DMS153 treated with DMSO at 0.1 percent for 48 hours (cell line): ENCODE results near the gene ZHX3.
"Not testable (repeated sequence)": the region's sequence is repeated elsewhere in the genome, so short reads cannot be mapped to it uniquely, and the experiment has no call there.

Source experiments
- DNase-seq: peaks from one replicate; lab custom pipeline; 2025; ENCODE audit not compliant: unreplicated experiment; lab: John Stamatoyannopoulos, UW

Gene ZHX3

DNA sequence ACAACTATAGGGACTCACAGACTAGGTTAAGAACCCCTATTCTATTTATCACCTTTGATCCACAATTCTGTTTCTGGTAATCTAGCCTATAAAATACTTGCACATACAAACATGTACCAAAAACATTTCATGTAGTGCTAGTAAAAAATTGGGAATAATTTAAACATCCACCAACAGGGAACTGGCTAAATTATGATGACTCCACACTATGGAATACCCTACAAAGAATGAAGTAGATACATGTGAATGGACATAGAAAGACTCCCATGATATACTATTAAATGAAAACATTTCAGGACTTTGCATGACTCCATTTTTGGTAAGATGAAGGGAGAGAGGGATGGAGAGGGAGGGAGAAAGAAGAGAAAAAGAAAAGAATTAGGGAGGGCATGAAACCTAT is 58.2 kb downstream of the ZHX3 start:
- no peak for DNase-seq

DNA sequence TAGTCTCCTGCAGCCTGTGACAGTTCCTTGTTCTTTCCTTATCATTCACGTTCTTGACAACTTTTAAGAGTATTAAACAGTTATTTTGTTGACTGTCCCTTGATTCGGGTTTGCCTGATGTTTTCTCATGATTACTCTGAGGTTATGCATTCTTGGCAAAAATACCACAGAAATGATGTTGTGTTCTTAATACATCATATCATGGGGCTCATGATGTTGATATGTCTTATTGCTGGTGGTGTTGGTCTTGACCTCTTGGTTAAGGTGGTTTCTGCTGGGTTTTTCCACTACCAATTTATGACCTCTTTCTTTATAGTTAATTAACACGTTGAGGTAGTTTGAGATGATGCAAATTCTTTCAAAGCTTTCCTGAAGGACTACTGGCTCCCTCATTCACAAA is 59.1 kb downstream of the ZHX3 start:
- no peak for DNase-seq

DNA sequence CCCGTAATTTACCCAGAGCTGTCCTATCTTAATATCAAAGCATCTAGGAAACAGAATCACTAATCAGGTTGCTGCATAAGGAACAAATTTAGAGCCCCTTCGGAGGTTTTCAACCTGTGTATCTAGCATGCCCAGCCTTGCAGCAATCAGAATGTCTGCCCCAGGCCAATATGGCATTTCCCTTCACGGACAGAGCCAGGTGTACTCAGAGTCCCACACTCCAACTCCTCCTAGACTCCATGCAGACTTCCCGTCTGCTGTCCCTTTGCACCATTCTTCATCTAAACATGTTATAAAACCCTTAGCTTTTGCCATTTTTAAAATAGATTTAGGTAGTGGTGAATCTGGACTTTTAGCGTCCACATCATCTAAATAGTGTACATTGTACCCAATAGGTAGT is 61.0 kb downstream of the ZHX3 start:
- DNase-seq, result no peak

DNA sequence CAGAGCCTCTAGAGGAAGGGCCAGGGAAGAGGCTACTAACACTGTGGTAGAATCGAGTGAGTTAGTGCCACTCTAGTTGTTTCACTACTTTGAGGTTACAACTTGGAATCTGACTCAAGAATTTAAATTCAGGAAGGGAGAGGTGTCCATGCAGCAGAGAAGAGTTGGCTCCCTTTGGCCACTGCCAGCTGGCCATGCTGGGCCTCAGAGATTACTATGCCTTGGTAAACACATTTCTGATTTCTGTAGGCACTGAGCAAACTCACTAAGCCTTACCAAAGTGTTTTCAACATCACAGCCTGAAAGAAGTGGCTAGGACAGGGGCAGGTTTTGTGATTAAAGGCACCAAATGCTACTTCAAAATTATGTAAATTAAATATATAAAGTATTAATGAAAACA is 61.9 kb downstream of the ZHX3 start:
- DNase-seq, result no peak

DNA sequence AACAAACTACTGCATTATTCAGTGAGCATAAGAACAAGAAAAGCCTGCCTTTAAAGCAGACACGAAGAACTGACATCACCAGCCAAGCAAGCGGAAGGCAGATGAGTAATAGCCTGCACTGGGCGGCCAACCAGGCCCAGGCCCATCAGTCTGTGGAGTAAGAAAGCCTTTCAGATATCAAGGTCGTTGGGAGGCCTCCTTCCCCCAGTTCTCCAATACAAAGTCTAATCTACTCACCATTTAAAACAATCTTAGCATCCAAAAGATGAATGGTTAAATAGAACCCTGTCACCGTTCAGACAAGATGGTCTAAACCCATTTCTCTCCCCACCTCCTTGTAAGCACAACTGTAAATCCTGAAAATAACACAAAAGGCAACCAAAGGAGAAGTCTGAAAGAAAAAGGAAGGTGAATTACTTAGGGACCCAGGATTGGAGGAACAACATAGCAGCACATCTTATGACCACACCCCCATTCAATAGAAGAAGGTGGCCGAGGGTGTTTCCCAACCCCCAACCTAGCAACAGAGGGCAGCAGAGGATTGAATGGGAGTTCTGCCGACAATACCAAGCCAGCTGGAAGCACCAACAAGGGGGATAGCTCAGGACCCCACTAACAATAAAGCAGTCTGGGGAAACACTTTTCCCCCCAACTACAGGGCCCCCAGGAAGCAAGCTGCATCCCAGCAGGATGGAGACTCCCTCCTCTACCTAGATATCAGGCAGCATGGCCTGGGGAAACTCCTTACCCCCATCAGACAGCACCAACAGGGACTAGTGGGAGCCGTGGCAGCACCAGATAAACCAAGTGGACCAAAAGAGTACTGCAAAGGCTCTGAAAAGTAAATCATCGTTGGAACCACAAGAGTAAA is 67.9 kb downstream of the ZHX3 start:
- no peak for DNase-seq

DNA sequence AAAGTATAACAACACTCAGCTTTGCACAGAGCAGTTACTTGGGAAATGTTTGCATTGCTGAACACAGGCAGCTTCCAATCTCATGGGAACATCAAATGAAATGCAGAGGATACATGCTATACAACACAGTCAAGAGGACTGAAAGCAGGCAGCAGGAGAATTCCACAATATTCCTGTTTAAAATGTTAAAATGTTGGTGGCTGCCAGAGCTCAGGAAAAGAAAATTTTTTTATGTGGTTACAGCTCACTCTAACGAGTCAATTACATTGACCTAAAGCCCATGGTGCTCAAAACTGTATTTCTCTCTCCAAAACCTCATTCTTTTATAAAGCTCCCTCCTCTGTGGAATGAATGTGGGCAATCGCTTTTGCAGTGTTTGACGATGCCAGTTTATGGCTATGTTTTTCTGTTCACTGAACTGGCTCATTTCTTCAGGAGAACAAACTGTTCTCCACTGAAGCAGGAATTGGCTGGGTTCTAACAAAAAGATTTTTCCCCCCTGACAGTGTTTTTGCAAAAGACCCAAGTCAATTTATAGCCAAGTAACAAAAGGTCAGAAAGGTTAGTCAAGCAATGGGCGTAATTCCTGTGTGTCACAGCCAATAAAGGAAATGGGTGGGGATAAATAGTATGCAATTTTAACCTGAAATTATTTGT is 69.0 kb downstream of the ZHX3 start:
- DNase-seq, result no peak

DNA sequence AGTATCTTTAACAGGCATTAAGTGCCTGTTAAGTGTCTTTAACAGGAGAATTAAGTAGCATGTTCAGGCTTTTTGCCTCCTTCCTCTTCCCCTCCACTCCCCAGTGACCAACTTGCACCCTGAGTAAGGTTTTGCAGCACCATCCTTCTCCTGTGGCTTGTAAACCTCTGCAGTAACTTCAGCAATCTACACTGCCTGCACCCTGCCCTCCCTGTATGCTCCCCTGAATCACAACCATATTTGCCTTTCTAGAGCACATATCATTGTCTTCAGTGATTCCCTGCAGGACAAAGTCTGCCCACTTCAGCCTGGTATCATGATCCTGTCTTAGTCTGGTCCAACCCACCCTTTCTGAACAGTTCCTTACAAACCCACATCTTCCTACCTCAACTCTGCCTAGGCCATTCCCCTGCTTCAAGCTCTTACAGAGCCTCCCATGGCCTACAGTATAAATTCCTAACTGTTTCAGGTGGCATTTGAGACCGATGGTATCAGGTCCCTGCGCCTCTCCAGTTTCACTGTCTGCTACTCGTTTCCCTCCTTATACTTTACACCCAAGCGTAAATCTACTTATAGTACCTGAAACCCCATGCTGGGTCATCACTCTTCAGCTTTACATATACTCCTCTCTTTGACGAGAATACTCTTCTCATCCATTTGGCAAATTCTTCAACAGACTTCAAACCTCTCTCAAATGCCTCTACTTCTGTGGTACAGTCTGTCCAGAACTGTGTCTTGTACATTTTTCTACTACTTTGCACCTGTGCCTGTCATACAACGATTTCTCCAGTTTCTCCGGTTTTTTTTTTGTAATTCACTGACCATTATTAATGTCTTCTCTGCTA is 69.8 kb downstream of the ZHX3 start:
- DNase-seq, result no peak

DNA sequence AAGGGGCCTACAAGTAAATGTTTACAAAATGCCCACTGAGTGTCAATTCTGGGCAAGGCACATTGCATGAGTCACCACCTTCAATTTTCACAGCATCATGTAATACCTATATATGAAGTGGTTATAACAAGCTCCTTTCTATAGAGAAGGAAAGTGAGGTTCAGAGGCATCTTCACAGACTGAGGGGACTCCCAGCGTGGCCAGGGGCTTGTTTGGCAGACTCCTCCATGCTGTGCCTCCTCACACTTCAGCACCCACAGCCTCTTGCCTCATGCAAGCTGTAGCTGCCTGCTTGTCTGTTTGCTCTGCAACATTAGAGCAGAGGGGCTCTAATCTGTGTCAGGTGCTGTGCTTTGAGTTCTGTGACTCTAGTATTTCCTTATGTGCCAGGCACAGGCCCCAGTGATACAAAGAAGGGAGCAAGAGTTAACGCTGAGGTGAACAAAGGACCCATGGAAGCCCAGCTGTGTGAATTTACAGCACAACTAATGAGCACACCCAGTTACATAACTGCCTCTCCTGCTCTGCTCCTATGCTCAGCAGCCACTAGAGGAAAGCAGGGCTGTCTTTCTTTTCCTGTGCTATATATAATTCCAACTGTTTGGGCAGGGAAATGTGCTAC is 72.3 kb downstream of the ZHX3 start:
- no peak for DNase-seq

DNA sequence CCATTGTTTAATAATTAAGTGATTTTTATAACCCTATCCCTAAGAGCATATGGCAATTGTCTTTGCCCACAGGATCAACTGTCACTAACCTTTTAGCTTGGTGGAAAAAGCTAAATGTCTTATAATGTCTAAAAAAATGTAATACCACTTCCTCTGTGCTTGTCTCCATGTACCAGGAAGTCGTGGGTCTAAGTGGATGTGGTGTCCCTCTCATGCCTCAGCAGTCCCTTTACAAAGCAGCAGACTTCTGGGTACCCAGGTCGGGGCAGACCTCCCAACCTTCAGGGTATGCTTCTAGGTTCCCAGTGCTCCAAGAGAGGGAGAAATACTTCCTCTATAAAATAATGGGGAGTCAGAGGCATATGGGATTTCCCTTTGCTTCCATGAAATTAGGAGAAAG is 74.7 kb downstream of the ZHX3 start:
- no peak for DNase-seq

DNA sequence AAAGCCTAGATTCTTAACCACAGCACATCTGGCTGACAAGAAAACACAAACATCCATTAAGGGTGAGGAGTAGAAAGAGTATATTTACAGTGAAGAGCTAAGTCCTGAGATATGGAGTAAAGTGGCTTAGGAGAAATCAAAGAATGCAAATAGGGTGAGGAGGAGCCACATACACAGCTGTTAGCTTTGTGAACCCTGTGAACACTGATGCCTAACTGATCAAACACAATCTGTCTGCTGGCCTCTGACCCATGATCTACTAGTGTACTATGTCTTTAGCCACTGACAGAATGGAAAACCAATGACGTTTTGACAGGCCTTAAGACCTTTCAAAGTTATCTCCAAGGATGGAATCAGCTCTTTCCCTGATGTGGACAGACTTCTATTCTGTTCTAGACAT is 75.2 kb downstream of the ZHX3 start:
- DNase-seq, result no peak

DNA sequence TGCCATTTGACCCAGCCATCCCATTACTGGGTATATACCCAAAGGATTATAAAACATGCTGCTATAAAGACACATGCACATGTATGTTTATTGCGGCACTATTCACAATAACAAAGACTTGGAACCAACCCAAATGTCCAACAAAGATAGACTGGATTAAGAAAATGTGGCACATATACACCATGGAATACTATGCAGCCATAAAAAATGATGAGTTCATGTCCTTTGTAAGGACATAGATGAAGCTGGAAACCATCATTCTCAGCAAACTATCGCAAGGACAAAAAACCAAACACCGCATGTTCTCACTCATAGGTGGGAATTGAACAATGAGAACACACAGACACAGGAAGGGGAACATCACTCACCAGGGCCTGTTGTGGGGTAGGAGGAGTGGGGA is 80.3 kb downstream of the ZHX3 start:
- not testable (repeated sequence) for DNase-seq

DNA sequence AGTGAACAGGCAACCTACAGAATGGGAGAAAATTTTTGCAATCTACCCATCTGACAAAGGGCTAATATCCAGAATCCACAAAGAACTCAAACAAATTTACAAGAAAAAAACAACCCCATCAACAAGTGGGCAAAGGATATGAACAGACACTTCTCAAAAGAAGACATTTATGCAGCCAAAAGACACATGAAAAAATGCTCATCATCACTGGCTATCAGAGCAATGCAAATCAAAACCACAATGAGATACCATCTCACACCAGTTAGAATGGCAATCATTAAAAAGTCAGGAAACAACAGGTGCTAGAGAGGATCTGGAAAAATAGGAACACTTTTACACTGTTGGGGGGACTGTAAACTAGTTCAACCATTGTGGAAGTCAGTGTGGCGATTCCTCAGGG is 80.7 kb downstream of the ZHX3 start:
- DNase-seq, result not testable (repeated sequence)

DNA sequence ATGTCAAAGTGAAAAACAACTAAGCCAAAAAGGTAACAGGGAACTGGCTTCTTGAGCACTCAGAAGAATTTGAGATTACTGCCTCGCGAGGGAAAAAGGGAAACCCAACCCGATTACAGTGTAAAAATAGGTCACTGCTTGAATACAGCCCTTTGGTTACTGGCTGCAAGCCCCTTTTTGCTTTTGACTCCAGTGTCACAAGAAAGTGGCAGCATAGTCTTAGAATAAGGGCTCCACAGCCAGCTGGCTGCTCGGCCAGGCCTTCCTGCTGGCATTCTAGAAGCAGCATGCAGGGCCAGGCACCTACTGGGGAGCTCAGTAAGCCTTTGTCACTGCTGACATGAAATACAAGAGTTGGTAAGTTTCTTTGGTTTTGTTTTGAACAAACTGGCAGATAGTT is 83.0 kb downstream of the ZHX3 start:
- DNase-seq, result no peak

DNA sequence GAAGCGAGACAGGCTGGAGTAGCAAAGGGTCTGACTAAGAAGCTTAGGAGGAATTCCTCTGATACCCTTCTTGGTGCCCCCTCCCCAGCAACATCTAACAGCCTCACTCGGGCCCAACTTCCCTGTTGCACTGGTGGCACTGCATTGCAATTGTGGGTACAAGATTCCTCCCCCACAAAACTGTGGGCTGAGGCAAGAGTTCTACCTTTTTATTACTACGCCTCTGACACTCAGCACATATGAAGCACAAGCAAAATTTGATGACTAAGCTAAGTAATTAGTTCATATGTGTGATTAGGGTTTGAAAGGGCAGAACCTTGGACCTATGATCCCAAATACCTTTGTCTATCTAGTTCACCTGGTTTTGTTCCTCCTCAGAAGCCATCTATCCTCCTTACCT is 83.5 kb downstream of the ZHX3 start:
- no peak for DNase-seq

DNA sequence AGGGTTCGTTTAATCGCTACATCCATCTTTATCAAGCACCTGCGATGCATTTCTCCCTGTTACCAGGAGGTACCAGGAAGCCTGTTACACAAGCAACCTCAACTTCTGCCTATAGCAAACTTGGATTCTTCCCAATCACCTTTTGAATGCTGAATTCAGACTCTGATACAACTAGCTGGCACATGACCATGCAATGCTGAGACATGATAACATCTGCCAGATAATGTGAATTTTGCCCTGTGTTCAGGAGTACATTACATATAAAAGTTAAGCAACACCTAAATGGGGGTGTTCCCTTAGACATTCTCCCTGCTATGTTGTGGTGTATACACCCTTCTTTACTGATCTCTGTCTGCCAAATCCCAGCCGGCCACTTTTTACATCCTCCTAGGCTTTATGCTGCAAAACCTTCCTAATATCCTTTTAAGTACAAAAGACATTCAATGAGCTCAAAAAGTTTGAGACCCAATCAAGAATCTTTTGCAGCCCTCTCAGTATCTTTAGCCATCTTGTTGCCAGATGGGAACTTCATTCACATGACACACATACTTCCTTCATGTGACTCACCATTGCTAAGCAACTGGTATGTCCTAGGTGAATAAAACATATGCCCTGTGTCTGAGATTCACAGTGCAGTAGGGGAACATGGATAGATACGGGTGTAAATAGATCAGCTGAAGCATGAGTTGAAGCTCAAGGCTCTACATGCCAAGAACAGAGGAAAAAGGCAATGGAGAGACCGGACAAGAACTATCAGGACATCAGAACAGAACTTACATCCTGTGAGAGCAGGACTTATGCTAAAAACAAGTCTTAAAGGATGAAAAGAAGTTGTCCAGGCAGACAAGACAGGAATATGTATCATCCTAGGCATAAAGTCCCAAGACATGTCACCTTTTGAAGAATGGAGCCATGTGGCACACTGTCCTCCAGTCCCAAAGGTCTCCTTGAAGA is 84.3 kb downstream of the ZHX3 start:
- no peak for DNase-seq

DNA sequence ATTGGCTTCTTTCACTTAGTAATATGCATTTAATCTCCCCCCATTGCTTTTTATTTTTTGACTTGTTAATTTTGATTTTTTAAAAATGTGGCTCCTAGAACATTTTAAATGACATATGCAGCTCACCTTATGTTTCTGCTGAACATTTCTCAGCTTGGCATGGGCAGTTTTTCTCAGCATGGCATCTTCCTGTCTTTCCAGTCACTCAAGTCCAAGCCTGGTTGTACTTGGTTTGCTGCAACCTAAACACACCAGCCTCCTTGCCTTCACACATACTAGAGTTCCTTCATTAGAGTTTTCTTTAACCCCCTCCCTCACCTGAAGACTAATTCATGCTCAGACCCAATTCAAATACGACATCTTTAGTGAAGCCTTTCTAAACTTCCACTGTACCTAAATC is 86.4 kb downstream of the ZHX3 start:
- no peak for DNase-seq

DNA sequence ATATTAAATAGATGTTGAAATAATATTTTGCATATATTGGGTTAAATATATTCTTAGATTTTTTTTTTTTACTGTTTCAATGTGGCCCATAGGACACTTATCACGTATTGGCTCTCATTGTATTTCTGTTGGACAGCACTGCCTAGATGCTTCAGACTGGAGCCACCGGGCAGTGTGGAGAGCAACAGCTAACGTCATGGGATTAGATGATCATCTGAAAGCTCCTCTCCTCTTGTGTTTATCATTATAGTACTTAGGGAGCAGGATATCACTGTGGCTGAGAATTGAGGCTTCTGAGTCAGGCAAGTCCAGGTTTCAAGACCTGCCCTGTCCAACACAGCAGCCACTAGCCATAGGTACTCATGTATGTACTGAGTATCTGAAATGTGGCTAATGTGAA is 87.4 kb downstream of the ZHX3 start:
- DNase-seq, result no peak

DNA sequence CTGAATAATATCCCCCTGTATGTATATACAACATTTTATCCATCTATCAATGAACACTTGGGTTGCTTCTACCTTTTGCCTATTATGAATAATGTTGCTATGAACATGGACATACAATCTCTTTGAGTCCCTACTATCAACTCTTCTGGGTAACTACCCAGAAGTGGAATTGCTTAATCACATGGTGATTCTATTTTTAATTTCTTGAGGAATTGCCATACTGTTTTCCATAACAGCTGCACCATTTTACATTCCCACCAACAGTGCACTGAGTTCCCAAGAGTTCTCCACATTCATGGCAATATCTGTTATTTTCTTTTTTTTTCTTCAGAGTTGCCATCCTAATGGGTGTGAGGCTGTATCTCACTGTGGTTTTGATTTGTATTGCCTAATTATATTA is 88.3 kb downstream of the ZHX3 start:
- no peak for DNase-seq

DNA sequence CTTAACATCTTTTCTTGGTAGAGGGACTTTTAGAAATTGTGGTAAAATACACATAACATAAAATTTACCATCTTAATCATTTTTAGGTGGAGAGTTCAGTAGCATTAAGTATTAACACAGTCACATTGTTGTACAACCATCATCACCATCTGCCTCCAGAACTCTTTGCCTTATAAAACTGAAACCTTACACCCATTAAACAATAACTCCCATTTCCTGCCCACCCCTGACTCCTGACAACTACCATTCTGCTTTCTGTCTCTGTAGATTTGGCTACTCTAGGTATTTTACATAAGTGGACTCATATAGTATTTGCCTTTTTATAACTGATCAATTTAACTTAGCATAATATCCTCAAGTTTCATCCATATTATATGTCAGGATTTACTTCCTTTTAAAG is 88.7 kb downstream of the ZHX3 start:
- peak; percentile 3 for DNase-seq

DNA sequence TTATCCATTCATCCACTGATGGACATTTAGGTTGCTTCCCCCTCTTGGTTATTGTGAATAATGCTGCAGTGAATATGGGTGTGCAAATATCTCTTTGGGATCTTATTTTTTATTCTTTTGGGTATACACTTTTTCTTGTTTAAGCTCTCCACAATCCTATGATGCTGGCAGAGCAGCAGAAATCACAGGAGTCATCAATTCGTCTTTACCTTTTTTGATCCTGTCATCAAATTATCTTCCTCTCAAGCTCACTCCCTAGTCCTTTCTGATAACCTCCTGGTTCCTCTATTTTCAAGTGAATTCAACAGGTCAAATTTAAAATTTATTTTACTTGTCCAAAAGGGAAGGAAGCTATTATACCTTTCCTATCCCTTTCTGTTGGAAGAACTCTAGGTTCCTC is 91.1 kb downstream of the ZHX3 start:
- DNase-seq, result no peak
